ENCODE data around the gene FAM217B. TPM values are rescaled to one million over a fixed set of nuclear protein-coding genes. Genes with fewer than 3 reads are reported as not detected.

The FAM217B gene
- total RNA-seq, 1 donor from 2014 or later, result 10.8 TPM

- no peaks in the 10 kb centered on the region for H3K36me3 ChIP-seq (ENCODE audit: control insufficient read depth, insufficient read depth, low read length)
- DNase-seq (ENCODE audit: low read depth), result no peak
- no peaks in the 10 kb centered on the region for H3K27me3 ChIP-seq (ENCODE audit: control insufficient read depth, insufficient read depth, low read length)
- no peak overlapping the region for H3K4me3 ChIP-seq (ENCODE audit: low read depth, low read length)
- TF ChIP-seq CTCF (IDR thresholded peaks at IDR 0.05; ENCODE audit: insufficient read depth, low read length, poor library complexity, severe bottlenecking), result no peak
Measured at GRCh38 chr20:59977086-59977485, 36.9 kb downstream of the FAM217B start.

- Histone ChIP-seq H3K4me3 (ENCODE audit: low read depth, low read length) (no peak overlapping the region), H3K27me3 (ENCODE audit: control insufficient read depth, insufficient read depth, low read length) (no peaks in the 10 kb centered on the region), H3K36me3 (ENCODE audit: control insufficient read depth, insufficient read depth, low read length) (no peaks in the 10 kb centered on the region)
- DNase-seq (ENCODE audit: low read depth), result no peak
- no peak for TF ChIP-seq CTCF (IDR thresholded peaks at IDR 0.05; ENCODE audit: insufficient read depth, low read length, poor library complexity, severe bottlenecking)
Measured at GRCh38 chr20:59983076-59983475, 42.9 kb downstream of the FAM217B start.

- DNase-seq (ENCODE audit: low read depth), result no peak
- no peaks in the 10 kb centered on the region for H3K27me3 ChIP-seq (ENCODE audit: control insufficient read depth, insufficient read depth, low read length)
- no peak for TF ChIP-seq CTCF (IDR thresholded peaks at IDR 0.05; ENCODE audit: insufficient read depth, low read length, poor library complexity, severe bottlenecking)
- H3K36me3 ChIP-seq (ENCODE audit: control insufficient read depth, insufficient read depth, low read length), result no peaks in the 10 kb centered on the region
- H3K4me3 ChIP-seq (ENCODE audit: low read depth, low read length), result no peak overlapping the region
Measured at GRCh38 chr20:59984541-59984940, 44.4 kb downstream of the FAM217B start.

- DNase-seq (ENCODE audit: low read depth), result no peak
- Histone ChIP-seq H3K27me3 (ENCODE audit: control insufficient read depth, insufficient read depth, low read length) (no peaks in the 10 kb centered on the region), H3K36me3 (ENCODE audit: control insufficient read depth, insufficient read depth, low read length) (no peaks in the 10 kb centered on the region)
Measured at GRCh38 chr20:59985164-59985563, 45.0 kb downstream of the FAM217B start.

GRCh38 chr20:59985864-59986263 is 45.7 kb downstream of the FAM217B start:
- TF ChIP-seq CTCF (IDR thresholded peaks at IDR 0.05; ENCODE audit: insufficient read depth, low read length, poor library complexity, severe bottlenecking), result no peak
- DNase-seq (ENCODE audit: low read depth), result no peak
- no peak overlapping the region for H3K4me3 ChIP-seq (ENCODE audit: low read depth, low read length)
- H3K36me3 ChIP-seq (ENCODE audit: control insufficient read depth, insufficient read depth, low read length), result no peaks in the 10 kb centered on the region
- no peaks in the 10 kb centered on the region for H3K27me3 ChIP-seq (ENCODE audit: control insufficient read depth, insufficient read depth, low read length)

More at GRCh38 chr20:59985164-59985563, 45.0 kb downstream of the FAM217B start:
- H3K4me3 ChIP-seq (ENCODE audit: low read depth, low read length), result no peak overlapping the region
- no peak for TF ChIP-seq CTCF (IDR thresholded peaks at IDR 0.05; ENCODE audit: insufficient read depth, low read length, poor library complexity, severe bottlenecking)

GRCh38 chr20:59987135-59987534 is 46.9 kb downstream of the FAM217B start:
- no peaks in the 10 kb centered on the region for H3K36me3 ChIP-seq (ENCODE audit: control insufficient read depth, insufficient read depth, low read length)
- no peak overlapping the region for H3K4me3 ChIP-seq (ENCODE audit: low read depth, low read length)
- TF ChIP-seq CTCF (IDR thresholded peaks at IDR 0.05; ENCODE audit: insufficient read depth, low read length, poor library complexity, severe bottlenecking), result no peak
- no peaks in the 10 kb centered on the region for H3K27me3 ChIP-seq (ENCODE audit: control insufficient read depth, insufficient read depth, low read length)
- DNase-seq (ENCODE audit: low read depth), result no peak
